ENCODE data around the gene MSI2. TPM values are rescaled to one million over a fixed set of nuclear protein-coding genes. Genes with fewer than 3 reads are reported as not detected.

MSI2 gene
- total and polyA plus RNA-seq, 7 donors, result 37.6 to 133 (median 87.1) TPM

DNA sequence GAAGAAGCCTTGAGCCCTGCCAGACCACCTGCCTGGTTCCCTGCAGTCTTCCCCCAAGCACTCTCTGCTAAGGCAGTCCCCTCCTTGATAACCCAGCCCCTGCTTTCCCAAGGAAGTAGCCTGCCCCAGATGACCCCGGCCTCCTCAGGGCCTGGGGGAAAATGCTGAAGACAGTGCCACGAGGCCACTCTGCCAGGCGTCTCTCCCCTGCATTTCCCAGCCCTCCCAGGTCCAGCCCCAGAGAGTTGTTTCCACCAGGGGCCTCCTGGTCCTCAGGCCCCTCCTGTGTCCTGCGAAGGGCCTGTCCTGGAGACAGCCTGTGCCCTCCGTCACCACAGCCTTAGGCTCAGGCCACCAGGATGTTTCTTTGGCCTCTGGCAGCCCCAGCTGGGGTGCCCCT is 392.4 kb downstream of the MSI2 start:
- Histone ChIP-seq H3K27me3 (ENCODE audit: insufficient read depth in 3 of 3, low read length in 2 of 3) (no peaks in the 10 kb centered on the region), H3K36me3 (ENCODE audit: insufficient read depth in 1 of 2, low read depth in 1 of 2) (peaks cover 0 to 11% of the 10 kb centered on the region in 2 donors), H3K4me3 (no peak overlapping the region), H3K4me1 (peaks cover 4% of the 10 kb centered on the region), H3K9me3 (no peaks in the 10 kb centered on the region), H3K27ac (no peak overlapping the region)
- TF ChIP-seq, protein P1, sequence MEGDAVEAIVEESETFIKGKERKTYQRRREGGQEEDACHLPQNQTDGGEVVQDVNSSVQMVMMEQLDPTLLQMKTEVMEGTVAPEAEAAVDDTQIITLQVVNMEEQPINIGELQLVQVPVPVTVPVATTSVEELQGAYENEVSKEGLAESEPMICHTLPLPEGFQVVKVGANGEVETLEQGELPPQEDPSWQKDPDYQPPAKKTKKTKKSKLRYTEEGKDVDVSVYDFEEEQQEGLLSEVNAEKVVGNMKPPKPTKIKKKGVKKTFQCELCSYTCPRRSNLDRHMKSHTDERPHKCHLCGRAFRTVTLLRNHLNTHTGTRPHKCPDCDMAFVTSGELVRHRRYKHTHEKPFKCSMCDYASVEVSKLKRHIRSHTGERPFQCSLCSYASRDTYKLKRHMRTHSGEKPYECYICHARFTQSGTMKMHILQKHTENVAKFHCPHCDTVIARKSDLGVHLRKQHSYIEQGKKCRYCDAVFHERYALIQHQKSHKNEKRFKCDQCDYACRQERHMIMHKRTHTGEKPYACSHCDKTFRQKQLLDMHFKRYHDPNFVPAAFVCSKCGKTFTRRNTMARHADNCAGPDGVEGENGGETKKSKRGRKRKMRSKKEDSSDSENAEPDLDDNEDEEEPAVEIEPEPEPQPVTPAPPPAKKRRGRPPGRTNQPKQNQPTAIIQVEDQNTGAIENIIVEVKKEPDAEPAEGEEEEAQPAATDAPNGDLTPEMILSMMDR (IDR thresholded peaks at IDR 0.05), result no peak
- DNase-seq, result no peak
- WGBS, 3 donors, result 85 to 93% (median 92%) methylated on average over 4 to 5 of the region's 5 CpGs
- no peak for ATAC-seq
- intact Hi-C loops (cut with DNase I), result no loop called here

DNA sequence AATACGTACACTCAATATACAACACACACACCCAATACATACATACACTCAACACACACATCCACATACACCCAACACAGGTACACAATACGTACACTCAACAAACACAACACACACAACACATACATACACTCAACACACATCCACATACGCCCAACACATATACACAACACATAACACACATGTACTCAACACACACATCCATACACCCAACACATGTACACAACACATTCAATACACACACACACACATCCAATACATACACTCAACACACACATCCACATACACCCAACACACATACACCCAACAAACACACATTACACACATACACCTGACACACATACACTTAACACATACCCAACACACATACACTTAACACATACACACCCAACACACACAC is 392.9 kb downstream of the MSI2 start:
- no peaks in the 10 kb centered on the region for H3K27me3 ChIP-seq (ENCODE audit: insufficient read depth in 3 of 3, low read length in 2 of 3)
- TF ChIP-seq, protein P1 (IDR thresholded peaks at IDR 0.05), result no peak
- H3K4me1 ChIP-seq, result peaks cover 4% of the 10 kb centered on the region
- intact Hi-C loops (cut with DNase I), result no loop called here
- DNase-seq (no peak), ATAC-seq (no peak)
- no peaks in the 10 kb centered on the region for H3K9me3 ChIP-seq
- no peak overlapping the region for H3K4me3 ChIP-seq
- H3K36me3 ChIP-seq (ENCODE audit: insufficient read depth in 1 of 2, low read depth in 1 of 2), result peaks cover 0 to 11% of the 10 kb centered on the region in 2 donors
- H3K27ac ChIP-seq, result no peak overlapping the region
- WGBS, 3 donors, result 97 to 100% (median 97%) methylated on average over 3 of the region's 3 CpGs

DNA sequence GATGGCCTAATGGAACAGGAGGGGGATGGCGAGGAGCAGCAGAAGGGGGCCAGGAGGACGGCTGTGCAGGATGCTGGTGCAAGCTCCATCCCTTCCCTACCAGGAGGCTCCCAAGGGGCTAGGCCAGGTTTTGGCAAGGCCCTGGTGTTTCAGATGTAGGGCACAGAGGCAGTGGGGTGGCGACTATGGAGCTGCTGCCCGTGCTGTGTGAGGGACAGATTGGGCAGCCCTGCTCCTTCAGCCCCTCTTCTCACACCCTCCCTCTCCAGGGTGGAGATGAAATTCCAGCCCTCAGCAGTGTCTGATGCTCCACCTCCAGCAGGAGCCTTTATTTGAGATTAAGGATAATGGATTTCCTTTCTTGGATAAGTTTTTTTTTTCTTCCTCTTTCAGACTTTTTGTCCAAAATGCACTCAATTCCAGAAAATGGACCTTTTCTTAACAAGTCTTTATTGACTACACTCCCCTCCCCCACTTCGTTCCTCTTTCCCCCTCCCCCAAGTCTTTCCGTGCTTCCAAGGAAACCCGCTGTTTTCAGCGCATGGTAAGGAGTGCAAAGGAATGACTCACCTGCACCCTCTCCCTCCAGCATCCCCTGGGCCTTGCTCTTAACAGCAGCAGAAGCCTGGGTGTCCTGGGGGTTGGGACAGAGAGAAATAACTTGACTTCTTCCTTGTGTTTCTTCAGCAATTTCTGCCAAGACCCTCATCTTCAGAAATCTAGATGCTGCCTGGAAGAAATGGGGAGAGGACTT is 393.6 kb downstream of the MSI2 start:
- intact Hi-C loops (cut with DNase I), result no loop called here
- Histone ChIP-seq H3K9me3 (no peaks in the 10 kb centered on the region), H3K36me3 (ENCODE audit: insufficient read depth in 1 of 2, low read depth in 1 of 2) (peaks cover 0 to 11% of the 10 kb centered on the region in 2 donors), H3K4me3 (no peak overlapping the region), H3K4me1 (peaks cover 4% of the 10 kb centered on the region), H3K27me3 (ENCODE audit: insufficient read depth in 3 of 3, low read length in 2 of 3) (no peaks in the 10 kb centered on the region), H3K27ac (no peak overlapping the region)
- DNase-seq (no peak), ATAC-seq (no peak)
- 81 to 86% (median 84%) methylated on average over 8 of the region's 8 CpGs for WGBS, 3 donors
- TF ChIP-seq, protein P1 (IDR thresholded peaks at IDR 0.05), result no peak

DNA sequence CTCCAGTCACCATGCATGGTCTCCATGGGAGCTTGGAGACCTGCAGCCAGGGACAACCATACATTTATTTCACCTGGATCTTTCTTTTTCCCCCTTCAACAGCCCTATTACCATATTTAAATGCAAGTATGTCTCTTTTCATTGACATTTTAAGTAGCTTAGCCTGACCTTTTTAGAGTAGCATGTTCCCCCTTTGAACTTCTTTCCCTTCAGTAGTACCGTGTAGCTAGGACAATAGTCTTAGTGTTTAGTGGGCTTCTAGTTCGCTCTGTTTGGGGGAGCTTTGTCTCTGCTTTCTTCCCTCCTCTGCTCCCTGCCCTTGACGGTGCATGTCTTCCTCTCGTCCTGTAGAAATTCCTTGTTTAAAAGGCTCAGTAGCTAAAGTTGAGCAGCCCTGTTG is 394.2 kb downstream of the MSI2 start:
- Histone ChIP-seq H3K27ac (no peak overlapping the region), H3K4me1 (peaks cover 2% of the 10 kb centered on the region), H3K27me3 (ENCODE audit: insufficient read depth in 3 of 3, low read length in 2 of 3) (no peaks in the 10 kb centered on the region), H3K9me3 (no peaks in the 10 kb centered on the region), H3K4me3 (no peak overlapping the region), H3K36me3 (ENCODE audit: insufficient read depth in 1 of 2, low read depth in 1 of 2) (peaks cover 0 to 11% of the 10 kb centered on the region in 2 donors)
- TF ChIP-seq, protein P1 (IDR thresholded peaks at IDR 0.05), result no peak
- DNase-seq, result no peak
- 85 to 94% (median 86%) methylated on average over 4 of the region's 4 CpGs for WGBS, 3 donors
- ATAC-seq, result no peak
- intact Hi-C loops (cut with DNase I), result no loop called here

DNA sequence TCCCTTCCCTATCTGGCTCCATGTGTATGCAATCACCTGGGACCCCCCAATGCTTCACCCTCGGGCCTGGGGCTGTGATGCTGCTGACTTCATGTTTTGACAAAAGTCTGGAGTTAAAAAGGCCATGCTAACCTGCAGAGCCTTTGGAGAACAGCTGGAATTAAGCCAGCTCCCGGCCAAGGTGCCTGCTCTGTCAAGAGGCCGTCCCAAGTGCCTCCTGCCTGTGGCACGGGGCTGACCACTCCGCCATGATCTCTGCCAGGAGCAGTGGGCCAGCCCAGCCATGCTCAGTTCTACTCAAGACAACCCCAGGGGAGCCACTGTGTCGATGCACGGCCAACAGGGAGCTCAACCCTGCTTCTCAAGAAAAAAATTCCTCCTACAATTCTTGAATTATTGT is 395.1 kb downstream of the MSI2 start:
- Histone ChIP-seq H3K36me3 (ENCODE audit: insufficient read depth in 1 of 2, low read depth in 1 of 2) (peaks cover 0 to 11% of the 10 kb centered on the region in 2 donors), H3K4me1 (no peaks in the 10 kb centered on the region), H3K27ac (no peak overlapping the region), H3K4me3 (no peak overlapping the region), H3K9me3 (no peaks in the 10 kb centered on the region), H3K27me3 (ENCODE audit: insufficient read depth in 3 of 3, low read length in 2 of 3) (no peaks in the 10 kb centered on the region)
- intact Hi-C loops (cut with DNase I), result no loop called here
- 86 to 92% (median 89%) methylated on average over 7 of the region's 7 CpGs for whole genome bisulfite sequencing, 3 donors
- no peak for DNase-seq
- no peak for ATAC-seq
- TF ChIP-seq, protein P1 (IDR thresholded peaks at IDR 0.05), result no peak

Data from psoas muscle (tissue), 8 donors.